ENCODE data around the gene PKD2. TPM values are rescaled to one million over a fixed set of nuclear protein-coding genes. Genes with fewer than 3 reads are reported as not detected.

PKD2 gene
- total RNA-seq, 2 experiments from 2014 or later = 1.7 to 1.9 TPM

- CTCF ChIA-PET = no interaction called here
- intact Hi-C loops (cut with micrococcal nuclease) = no loop called here
- H3K4me3 Mint-ChIP-seq = no peak overlapping the region
- H3K36me3 Mint-ChIP-seq (ENCODE audit: low read depth) = peaks cover 2% of the 10 kb centered on the region
- H3K27me3 Mint-ChIP-seq (ENCODE audit: low read depth) = no peaks in the 10 kb centered on the region
- H3K4me1 Mint-ChIP-seq (ENCODE audit: low read depth) = no peaks in the 10 kb centered on the region
- no peak overlapping the region for H3K27ac Mint-ChIP-seq
- no peaks in the 10 kb centered on the region for H3K9me3 Mint-ChIP-seq
- no peak for DNase-seq
Observed at GRCh38 chr4:88060431-88060830, 53.0 kb downstream of the PKD2 start.

- Mint-ChIP-seq H3K27me3 (ENCODE audit: low read depth) (no peaks in the 10 kb centered on the region), H3K27ac (no peak overlapping the region), H3K4me1 (ENCODE audit: low read depth) (no peaks in the 10 kb centered on the region), H3K9me3 (no peaks in the 10 kb centered on the region), H3K36me3 (ENCODE audit: low read depth) (peaks cover 8% of the 10 kb centered on the region), H3K4me3 (no peak overlapping the region)
- intact Hi-C loops (cut with micrococcal nuclease) = no loop called here
- no peak for DNase-seq
- CTCF ChIA-PET = no interaction called here
Observed at GRCh38 chr4:88062311-88062710, 54.9 kb downstream of the PKD2 start.

- H3K27me3 Mint-ChIP-seq (ENCODE audit: low read depth) = no peaks in the 10 kb centered on the region
- H3K27ac Mint-ChIP-seq = no peak overlapping the region
- H3K9me3 Mint-ChIP-seq = no peaks in the 10 kb centered on the region
- H3K36me3 Mint-ChIP-seq (ENCODE audit: low read depth) = peaks cover 11% of the 10 kb centered on the region
- DNase-seq = no peak
- no peaks in the 10 kb centered on the region for H3K4me1 Mint-ChIP-seq (ENCODE audit: low read depth)
- CTCF ChIA-PET = interaction anchor here (0.7 to 2.0 kb wide), 3 partner anchors 149 to 566 kb away, joined by 3 to 6 read pairs (median 3); no protein-coding TSS in a partner anchor
- intact Hi-C loops (cut with micrococcal nuclease) = no loop called here
- H3K4me3 Mint-ChIP-seq = no peak overlapping the region
Observed at GRCh38 chr4:88062843-88063242, 55.4 kb downstream of the PKD2 start.

- CTCF ChIA-PET = interaction anchor here (0.6 to 2.0 kb wide), 4 partner anchors 147 to 567 kb away, joined by 3 to 6 read pairs (median 3); no protein-coding TSS in a partner anchor
- Mint-ChIP-seq H3K4me3 (no peak overlapping the region), H3K4me1 (ENCODE audit: low read depth) (no peaks in the 10 kb centered on the region), H3K27ac (no peak overlapping the region), H3K36me3 (ENCODE audit: low read depth) (peaks cover 15% of the 10 kb centered on the region), H3K27me3 (ENCODE audit: low read depth) (no peaks in the 10 kb centered on the region), H3K9me3 (peaks cover 3% of the 10 kb centered on the region)
- no peak for DNase-seq
- intact Hi-C loops (cut with micrococcal nuclease) = no loop called here
Observed at GRCh38 chr4:88063634-88064296, 56.3 kb downstream of the PKD2 start.

- Mint-ChIP-seq H3K27me3 (ENCODE audit: low read depth) (no peaks in the 10 kb centered on the region), H3K27ac (no peak overlapping the region), H3K9me3 (peaks cover 3% of the 10 kb centered on the region), H3K36me3 (ENCODE audit: low read depth) (peaks cover 15% of the 10 kb centered on the region), H3K4me3 (no peak overlapping the region), H3K4me1 (ENCODE audit: low read depth) (no peaks in the 10 kb centered on the region)
- DNase-seq = no peak
- CTCF ChIA-PET = interaction anchor here (2.0 kb wide), 1 partner anchor 148 kb away, joined by 6 read pairs; no protein-coding TSS in a partner anchor
- intact Hi-C loops (cut with micrococcal nuclease) = no loop called here
Observed at GRCh38 chr4:88064410-88064809, 57.0 kb downstream of the PKD2 start.

- intact Hi-C loops (cut with micrococcal nuclease) = no loop called here
- CTCF ChIA-PET = interaction anchor here (0.6 kb wide), 1 partner anchor 876 kb away, joined by 4 read pairs; no protein-coding TSS in a partner anchor
- Mint-ChIP-seq H3K36me3 (ENCODE audit: low read depth) (peaks cover 39% of the 10 kb centered on the region), H3K4me1 (ENCODE audit: low read depth) (no peaks in the 10 kb centered on the region), H3K9me3 (peaks cover 10% of the 10 kb centered on the region), H3K27ac (no peak overlapping the region), H3K27me3 (ENCODE audit: low read depth) (peaks cover 2% of the 10 kb centered on the region), H3K4me3 (no peak overlapping the region)
- no peak for DNase-seq
Observed at GRCh38 chr4:88070031-88070430, 62.6 kb downstream of the PKD2 start.

GRCh38 chr4:88075336-88075735, 67.9 kb downstream of the PKD2 start:
- DNase-seq = no peak
- Mint-ChIP-seq H3K36me3 (ENCODE audit: low read depth) (peaks cover 23% of the 10 kb centered on the region), H3K4me3 (no peak overlapping the region), H3K27ac (no peak overlapping the region), H3K4me1 (ENCODE audit: low read depth) (no peaks in the 10 kb centered on the region), H3K9me3 (peaks cover 7% of the 10 kb centered on the region), H3K27me3 (ENCODE audit: low read depth) (peaks cover 2% of the 10 kb centered on the region)
- intact Hi-C loops (cut with micrococcal nuclease) = no loop called here
- CTCF ChIA-PET = no interaction called here

GRCh38 chr4:88077911-88078524, 70.6 kb downstream of the PKD2 start:
- Mint-ChIP-seq H3K4me1 (ENCODE audit: low read depth) (no peaks in the 10 kb centered on the region), H3K36me3 (ENCODE audit: low read depth) (peaks cover 5% of the 10 kb centered on the region), H3K9me3 (no peaks in the 10 kb centered on the region), H3K27me3 (ENCODE audit: low read depth) (peaks cover 2% of the 10 kb centered on the region), H3K4me3 (no peak overlapping the region), H3K27ac (no peak overlapping the region)
- no peak for DNase-seq
- intact Hi-C loops (cut with micrococcal nuclease) = no loop called here
- CTCF ChIA-PET = no interaction called here

- Mint-ChIP-seq H3K27me3 (ENCODE audit: low read depth) (peaks cover 2% of the 10 kb centered on the region), H3K27ac (no peak overlapping the region), H3K4me3 (no peak overlapping the region), H3K9me3 (no peaks in the 10 kb centered on the region), H3K4me1 (ENCODE audit: low read depth) (no peaks in the 10 kb centered on the region), H3K36me3 (ENCODE audit: low read depth) (peaks cover 5% of the 10 kb centered on the region)
- intact Hi-C loops (cut with micrococcal nuclease) = no loop called here
- DNase-seq = no peak
- CTCF ChIA-PET = no interaction called here
Observed at GRCh38 chr4:88078579-88078978, 71.1 kb downstream of the PKD2 start.

GRCh38 chr4:88080626-88081025, 73.2 kb downstream of the PKD2 start:
- H3K27me3 Mint-ChIP-seq (ENCODE audit: low read depth) = no peaks in the 10 kb centered on the region
- no peaks in the 10 kb centered on the region for H3K9me3 Mint-ChIP-seq
- H3K4me3 Mint-ChIP-seq = no peak overlapping the region
- CTCF ChIA-PET = no interaction called here
- H3K4me1 Mint-ChIP-seq (ENCODE audit: low read depth) = no peaks in the 10 kb centered on the region
- DNase-seq = no peak
- intact Hi-C loops (cut with micrococcal nuclease) = no loop called here
- H3K27ac Mint-ChIP-seq = no peak overlapping the region
- peaks cover 2% of the 10 kb centered on the region for H3K36me3 Mint-ChIP-seq (ENCODE audit: low read depth)

- intact Hi-C loops (cut with micrococcal nuclease) = no loop called here
- Mint-ChIP-seq H3K4me3 (no peak overlapping the region), H3K9me3 (no peaks in the 10 kb centered on the region), H3K27me3 (ENCODE audit: low read depth) (peaks cover 2% of the 10 kb centered on the region), H3K4me1 (ENCODE audit: low read depth) (no peaks in the 10 kb centered on the region), H3K27ac (no peak overlapping the region), H3K36me3 (ENCODE audit: low read depth) (no peaks in the 10 kb centered on the region)
- no peak for DNase-seq
- CTCF ChIA-PET = no interaction called here
Observed at GRCh38 chr4:88087004-88087403, 79.6 kb downstream of the PKD2 start.

GRCh38 chr4:88090898-88091297, 83.5 kb downstream of the PKD2 start:
- no peaks in the 10 kb centered on the region for H3K36me3 Mint-ChIP-seq (ENCODE audit: low read depth)
- no peaks in the 10 kb centered on the region for H3K9me3 Mint-ChIP-seq
- H3K4me1 Mint-ChIP-seq (ENCODE audit: low read depth) = no peaks in the 10 kb centered on the region
- intact Hi-C loops (cut with micrococcal nuclease) = no loop called here
- peaks cover 2% of the 10 kb centered on the region for H3K27me3 Mint-ChIP-seq (ENCODE audit: low read depth)
- H3K27ac Mint-ChIP-seq = no peak overlapping the region
- H3K4me3 Mint-ChIP-seq = no peak overlapping the region
- DNase-seq = no peak
- CTCF ChIA-PET = no interaction called here

- Mint-ChIP-seq H3K36me3 (ENCODE audit: low read depth) (no peaks in the 10 kb centered on the region), H3K27ac (no peak overlapping the region), H3K27me3 (ENCODE audit: low read depth) (peaks cover 2% of the 10 kb centered on the region), H3K4me3 (no peak overlapping the region), H3K4me1 (ENCODE audit: low read depth) (no peaks in the 10 kb centered on the region), H3K9me3 (no peaks in the 10 kb centered on the region)
- DNase-seq = no peak
- CTCF ChIA-PET = interaction anchor here (0.7 kb wide), 1 partner anchor 46 kb away, joined by 3 read pairs; no protein-coding TSS in a partner anchor
- intact Hi-C loops (cut with micrococcal nuclease) = no loop called here
Observed at GRCh38 chr4:88091378-88091777, 83.9 kb downstream of the PKD2 start.

Data from activated naive CD4-positive, alpha-beta T cell treated with anti-CD3 and anti-CD28 coated beads for 36 hours (primary cell).